Daoy (cell line): Measurements from ENCODE around the gene WARS2. TPM values are rescaled to one million over a fixed set of nuclear protein-coding genes. Genes with fewer than 3 reads are reported as not detected.
"Not testable (repeated sequence)": the region's sequence is repeated elsewhere in the genome, so short reads cannot be mapped to it uniquely, and the experiment has no call there.

Experiments used
- DNase-seq: peaks from one replicate; pipeline ENCODE4 v3.0.0-alpha.2; 2015; ENCODE audit warnings: low read depth
- total RNA-seq: library from RNA; depleted of rRNA; stranded (reverse); fragments of >200 nt; shearing (Covaris generic); gene quantifications from 2 replicates; pipeline ENCODE4 v1.2.3, GENCODE V29; 2014

WARS2 gene
- total RNA-seq, 1 experiment from 2014 or later, result 20.4 TPM

DNA sequence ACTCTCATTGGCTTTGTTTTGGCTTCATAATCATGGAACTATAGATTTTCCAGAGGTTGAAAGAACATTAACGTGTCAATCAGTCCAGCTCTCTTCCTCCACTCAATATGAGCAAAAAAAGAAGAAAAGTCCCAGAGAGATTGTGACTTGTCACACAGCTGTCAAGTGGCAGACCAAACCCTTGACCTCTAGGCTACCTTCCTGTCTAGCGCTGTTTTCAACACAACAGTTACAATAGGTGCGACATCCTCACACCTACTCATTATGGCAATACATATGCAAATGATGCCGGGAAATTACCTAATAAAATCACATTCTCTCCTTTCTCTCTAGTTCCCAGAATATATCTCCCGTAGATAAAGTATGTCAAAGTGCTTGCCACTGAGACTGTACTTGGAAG, 1.1 kb downstream of the WARS2 start:
- peak; percentile 14 for DNase-seq

DNA sequence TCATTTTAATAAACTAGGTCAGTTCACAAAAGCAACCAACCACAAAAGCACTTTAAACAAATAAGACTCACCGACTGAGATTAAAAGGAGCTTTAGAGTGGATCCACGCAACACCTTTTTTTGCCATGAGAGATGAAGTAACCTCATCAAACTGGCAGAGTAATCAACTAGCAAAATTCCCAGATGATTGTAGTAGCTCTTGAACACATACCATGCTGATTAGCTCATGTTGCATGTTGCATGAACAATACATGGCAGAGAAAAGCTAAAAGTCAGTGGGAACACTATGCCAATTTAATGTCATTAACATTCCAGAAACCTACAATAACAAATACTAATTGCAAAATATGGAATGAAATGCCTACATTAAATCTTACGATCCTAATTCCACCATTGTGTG, 4.1 kb downstream of the WARS2 start:
- peak; percentile 77 for DNase-seq

DNA sequence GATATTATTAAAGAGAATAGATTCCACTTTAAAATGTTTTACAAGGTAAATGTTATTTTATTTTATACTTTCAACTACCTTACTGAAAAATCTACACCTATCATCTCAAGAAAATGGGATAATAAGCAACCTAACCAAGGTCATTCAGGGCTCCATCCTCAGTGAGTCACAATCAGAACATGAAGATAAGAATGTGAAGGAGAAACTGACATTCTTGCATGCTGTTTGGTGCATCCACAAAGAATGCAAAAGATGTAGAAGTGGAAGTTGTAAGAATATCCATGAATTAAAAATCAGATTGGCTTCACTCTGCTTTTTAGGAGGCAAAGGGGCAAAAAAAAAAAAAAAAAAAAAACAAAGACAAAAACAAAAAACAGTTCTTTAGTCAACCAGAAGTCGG, 6.5 kb downstream of the WARS2 start:
- peak; percentile 36 for DNase-seq

DNA sequence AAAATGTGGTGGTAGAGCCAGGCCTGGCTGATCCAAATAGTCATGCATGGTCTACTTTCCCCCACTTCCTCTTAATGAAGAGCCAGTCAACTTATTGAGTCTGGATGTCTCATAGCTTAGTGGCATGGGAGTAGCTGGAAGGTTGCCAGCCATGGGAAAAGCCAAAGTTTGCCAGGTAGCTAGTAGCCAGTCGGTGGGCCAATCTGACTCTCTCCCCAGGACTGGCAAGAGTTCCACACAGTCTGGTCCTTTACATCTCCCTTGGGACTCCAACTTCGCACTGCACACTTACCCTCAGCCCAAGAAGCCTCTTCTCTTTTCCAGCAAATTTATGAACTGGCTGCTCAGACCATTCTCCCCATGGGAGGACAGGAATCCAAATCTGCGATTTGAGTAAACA, 8.3 kb downstream of the WARS2 start:
- DNase-seq, result peak; percentile 72

GRCh38 chr1:119125874-119126273, 14.6 kb downstream of the WARS2 start:
- DNase-seq, result no peak

DNA sequence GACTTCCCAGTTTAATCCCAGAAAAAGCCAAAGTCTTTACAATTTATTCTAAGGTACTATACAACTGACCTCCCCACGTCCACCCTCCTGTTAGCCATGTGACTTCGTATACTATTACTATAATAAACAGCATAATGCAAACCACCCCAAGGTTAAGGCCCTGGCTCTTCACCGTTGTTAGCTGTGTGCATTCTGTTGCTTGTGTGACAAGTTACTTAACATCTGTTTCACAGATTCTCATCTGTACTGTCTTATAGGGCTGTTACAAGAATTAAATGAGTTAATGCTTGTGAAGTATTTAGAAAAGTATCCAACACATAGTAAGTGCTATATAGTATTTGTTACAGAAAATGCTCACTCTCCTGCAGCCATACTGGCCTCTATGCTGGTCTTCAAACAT, 15.7 kb downstream of the WARS2 start:
- DNase-seq, result no peak

GRCh38 chr1:119121872-119122271, 18.6 kb downstream of the WARS2 start:
- DNase-seq, result not testable (repeated sequence)

DNA sequence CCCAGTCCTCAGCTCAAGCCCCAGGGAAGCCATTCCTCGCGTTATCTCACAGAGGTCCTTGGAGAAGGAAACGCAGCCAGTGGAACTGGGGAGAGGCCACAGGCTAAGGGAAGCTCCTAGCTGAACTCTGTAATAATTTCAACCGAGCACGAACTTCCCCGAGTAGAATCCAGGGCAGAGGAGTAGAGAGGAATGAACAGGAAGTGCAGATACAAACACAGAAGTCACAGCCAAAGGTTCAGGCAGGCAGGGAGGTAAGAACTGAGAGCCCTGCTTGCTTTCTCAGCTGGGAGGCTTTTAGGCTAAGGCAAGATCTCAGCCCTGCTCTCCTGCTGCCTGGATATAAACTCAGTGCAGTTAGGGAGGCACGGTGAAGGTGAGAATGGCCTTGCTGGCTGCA, 23.7 kb downstream of the WARS2 start:
- no peak for DNase-seq

- DNase-seq, result no peak
Observed at GRCh38 chr1:119115736-119116135, 24.7 kb downstream of the WARS2 start.

- DNase-seq, result no peak
Observed at GRCh38 chr1:119115311-119115710, 25.1 kb downstream of the WARS2 start.

GRCh38 chr1:119114786-119115185, 25.7 kb downstream of the WARS2 start:
- DNase-seq, result no peak

GRCh38 chr1:119112791-119113190, 27.7 kb downstream of the WARS2 start:
- no peak for DNase-seq

- no peak for DNase-seq
Observed at GRCh38 chr1:119112244-119112643, 28.2 kb downstream of the WARS2 start.

DNA sequence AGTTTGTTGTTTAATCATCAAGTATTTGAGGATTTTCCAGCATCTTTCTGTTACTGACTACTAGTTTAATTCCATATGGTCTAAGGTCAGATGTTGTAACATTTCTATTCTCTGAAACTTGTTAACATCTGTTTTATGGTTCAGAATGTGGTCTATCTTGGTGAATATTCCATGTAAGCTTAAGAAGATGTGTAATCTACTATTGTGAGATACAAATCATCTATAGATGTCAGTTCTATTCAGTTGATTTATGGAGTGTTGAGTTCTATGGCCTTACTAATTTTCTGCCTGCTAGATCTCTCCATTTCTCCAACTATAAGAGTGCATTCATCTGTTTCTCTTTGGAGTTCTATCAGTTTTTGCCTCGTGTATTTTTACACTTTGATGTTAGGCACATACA, 31.5 kb downstream of the WARS2 start:
- no peak for DNase-seq

DNA sequence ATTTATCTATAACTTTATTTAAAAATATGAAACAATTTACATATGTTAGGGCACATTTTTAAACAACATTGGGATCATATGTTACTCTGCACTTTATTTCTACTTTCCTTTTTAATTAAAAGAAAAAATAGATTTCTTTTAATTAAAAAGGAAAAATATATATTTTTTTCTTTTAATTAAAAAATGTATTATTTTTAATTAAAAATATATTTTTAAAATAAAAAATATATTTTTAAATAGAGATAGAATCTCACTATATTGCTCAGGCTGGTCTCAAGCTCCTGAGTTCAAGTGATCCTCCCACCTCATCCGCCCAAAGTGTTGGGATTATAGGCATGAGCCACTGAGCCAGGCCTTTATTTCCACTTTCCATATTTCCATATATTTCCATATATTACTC, 36.7 kb downstream of the WARS2 start:
- DNase-seq, result no peak

DNA sequence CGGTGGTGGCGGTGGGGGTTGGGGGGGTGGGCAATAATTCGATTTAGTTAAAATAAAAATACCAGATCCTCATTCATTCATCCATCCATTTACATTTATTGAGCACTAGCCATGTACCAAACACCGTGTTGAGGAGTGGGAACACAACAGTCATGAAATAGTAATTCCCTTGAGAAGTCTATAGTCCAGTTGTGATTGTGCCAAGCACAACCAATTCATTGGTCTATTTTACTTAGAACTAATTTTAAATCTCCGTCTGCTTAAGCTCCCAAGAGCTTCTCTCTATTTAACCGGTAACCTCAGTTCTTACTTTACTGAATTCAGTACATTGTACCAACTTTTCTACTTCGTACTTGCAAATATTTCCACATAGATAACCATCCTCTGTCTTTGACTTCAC, 38.4 kb downstream of the WARS2 start:
- no peak for DNase-seq

DNA sequence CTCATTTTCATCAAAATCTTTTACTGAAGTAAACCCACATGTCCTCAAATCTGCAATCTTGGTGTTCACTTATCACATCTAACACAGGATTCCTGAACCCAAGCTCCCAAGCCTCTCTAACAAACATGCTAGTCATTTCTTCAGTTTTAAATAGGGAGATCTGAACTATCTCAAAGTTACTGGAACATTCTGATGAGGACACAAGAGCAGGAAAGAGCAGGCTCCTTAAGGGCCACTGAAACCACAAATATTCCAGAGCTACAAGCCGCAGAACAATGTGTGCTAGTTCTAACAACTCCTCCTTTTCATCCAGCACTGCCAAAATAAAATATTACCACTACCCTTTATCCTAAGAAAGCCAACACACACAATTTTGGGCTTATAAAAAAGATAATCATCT, 38.9 kb downstream of the WARS2 start:
- peak; percentile 45 for DNase-seq

- DNase-seq, result no peak
Observed at GRCh38 chr1:119099775-119100174, 40.7 kb downstream of the WARS2 start.

DNA sequence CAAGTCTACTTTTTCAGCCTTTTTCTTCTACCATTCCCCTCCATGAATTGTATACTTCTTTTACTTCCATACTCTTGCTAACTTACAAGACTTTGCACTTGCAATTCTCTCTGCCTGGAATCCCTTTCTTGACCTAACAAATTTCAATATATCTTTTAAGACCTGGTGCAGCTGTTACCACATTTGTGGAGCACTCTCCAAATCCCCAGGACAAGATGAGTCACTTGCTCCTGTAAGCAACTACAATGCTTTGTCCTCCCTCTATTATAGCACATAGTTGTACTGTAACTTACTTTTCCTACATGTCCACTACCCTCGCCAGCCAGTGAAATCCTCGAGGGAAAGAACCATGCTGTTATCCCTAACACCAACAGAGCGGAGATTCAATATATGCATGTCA, 43.1 kb downstream of the WARS2 start:
- no peak for DNase-seq

GRCh38 chr1:119093721-119094120, 46.7 kb downstream of the WARS2 start:
- DNase-seq, result no peak

DNA sequence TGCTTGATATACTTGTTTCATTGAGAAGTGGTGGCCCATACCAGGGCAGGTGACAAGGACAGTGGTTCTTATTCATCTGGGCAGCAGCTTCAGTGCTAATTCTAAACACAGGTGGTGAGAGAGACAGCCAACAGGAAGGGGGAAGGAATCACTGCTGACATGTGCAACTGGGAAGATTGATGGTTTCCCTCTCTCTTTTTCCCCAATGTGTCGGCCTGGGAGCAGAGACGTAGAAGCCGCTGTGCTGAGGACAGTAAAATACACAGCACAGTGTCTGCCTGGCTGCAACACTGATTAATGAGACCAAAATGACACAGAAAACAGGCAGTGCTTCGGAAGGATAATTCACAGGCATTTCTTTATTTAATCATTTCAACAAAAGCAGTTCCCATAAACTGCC, 48.8 kb downstream of the WARS2 start:
- no peak for DNase-seq

DNA sequence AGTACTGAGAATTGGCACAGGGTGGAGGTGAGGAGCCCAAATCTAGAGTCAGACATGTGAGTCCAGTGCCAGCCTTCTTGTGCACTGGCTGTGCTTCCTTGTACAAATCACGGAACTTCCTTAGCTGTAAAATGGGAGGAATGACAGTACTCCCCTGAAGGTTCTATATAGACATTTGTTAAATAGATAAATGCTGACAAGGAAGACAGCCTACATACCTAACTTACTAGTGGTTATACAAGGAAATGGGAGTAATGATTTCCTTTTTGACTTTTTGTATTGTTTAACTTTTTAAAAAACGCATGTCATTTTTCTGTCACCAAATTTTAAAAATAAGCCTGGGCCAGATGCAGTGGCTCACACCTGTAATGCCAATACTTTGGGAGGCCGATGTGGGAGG, 50.2 kb downstream of the WARS2 start:
- no peak for DNase-seq

DNA sequence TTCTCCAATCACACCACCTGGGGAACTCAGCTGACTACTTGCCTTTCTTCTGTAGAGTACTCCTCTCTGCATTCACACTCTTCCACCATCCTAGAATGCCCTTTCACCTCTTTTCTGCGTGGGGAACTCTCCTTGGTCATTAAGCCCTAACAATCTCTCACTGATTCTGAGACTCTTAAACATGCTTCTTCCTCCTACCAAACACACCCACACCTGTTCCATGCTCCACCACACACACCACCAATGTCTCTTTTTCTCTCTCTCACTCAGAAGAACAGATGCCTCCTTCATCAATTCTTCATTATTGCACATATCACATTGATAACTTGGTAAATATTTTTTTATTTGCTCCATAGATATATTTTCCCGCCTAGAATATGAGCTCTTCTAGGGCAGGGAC, 53.6 kb downstream of the WARS2 start:
- DNase-seq, result no peak

GRCh38 chr1:119084798-119085197, 55.7 kb downstream of the WARS2 start:
- DNase-seq, result no peak

DNA sequence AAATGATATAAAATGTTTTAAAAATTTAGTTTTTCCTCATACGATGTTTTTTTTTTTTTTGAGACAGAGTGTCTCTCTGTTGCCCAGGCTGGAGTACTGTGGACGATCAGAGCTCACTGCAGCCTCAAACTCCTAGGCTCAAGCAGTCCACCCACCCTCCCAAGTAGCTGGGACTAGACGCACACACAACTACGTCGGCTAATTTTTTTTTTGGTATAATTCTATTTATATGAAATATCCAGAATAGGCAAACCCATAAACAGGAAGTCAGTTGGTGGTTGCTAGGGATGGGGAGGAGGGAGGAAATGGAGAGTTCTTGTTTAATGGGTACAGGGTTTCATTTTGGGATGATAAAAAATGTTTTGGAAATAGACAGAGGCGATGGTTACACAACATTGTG, 56.5 kb downstream of the WARS2 start:
- DNase-seq, result no peak
